Neuronal stem cell (in vitro differentiated cells): ENCODE data around the gene FHOD3.
"Not testable (repeated sequence)": the region's sequence is repeated elsewhere in the genome, so short reads cannot be mapped to it uniquely, and the experiment has no call there.

Experiments
- DNase-seq: peaks from one replicate; pipeline ENCODE4 v3.0.0-alpha.2; 2013; ENCODE audit warnings: low spot score
- H2AFZ ChIP-seq: one replicate; pipeline ENCODE4 v1.6.1; 2013; ENCODE audit warnings: mild to moderate bottlenecking, low read length, inconsistent platforms
- H2AK5ac ChIP-seq: 2 replicates; pipeline ENCODE4 v1.6.1; 2013; ENCODE audit warnings: low read depth, mild to moderate bottlenecking, inconsistent platforms, low read length, moderate library complexity, mixed read lengths
- H2BK120ac ChIP-seq: 2 replicates; pipeline ENCODE4 v1.6.1; 2013; ENCODE audit warnings: low read depth, mild to moderate bottlenecking, inconsistent platforms, low read length, moderate library complexity, mixed read lengths
- H2BK12ac ChIP-seq: one replicate; pipeline ENCODE4 v1.6.1; 2013; ENCODE audit warnings: low read length, inconsistent platforms
- H2BK15ac ChIP-seq: 2 replicates; pipeline ENCODE4 v1.6.1; 2013; ENCODE audit warnings: mild to moderate bottlenecking, low read length, inconsistent platforms, mixed read lengths
- H2BK5ac ChIP-seq: one replicate; pipeline ENCODE4 v1.6.1; 2013; ENCODE audit warnings: inconsistent platforms, mild to moderate bottlenecking, low read length, moderate library complexity
- H3K14ac ChIP-seq: one replicate; pipeline ENCODE4 v1.6.1; 2013; ENCODE audit warnings: low read length, inconsistent platforms
- H3K18ac ChIP-seq: 2 replicates; pipeline ENCODE4 v1.6.1; 2013; ENCODE audit warnings: low read length, inconsistent platforms
- H3K23ac ChIP-seq: 2 replicates; pipeline ENCODE4 v1.6.1; 2013; ENCODE audit warnings: low read depth, mild to moderate bottlenecking, mixed read lengths, low read length, inconsistent platforms; ENCODE audit not compliant: poor library complexity
- H3K27ac ChIP-seq: replicated peaks from 3 replicates; pipeline ENCODE4 v1.5.1; 2013; ENCODE audit warnings: low read length, inconsistent platforms
- H3K27me3 ChIP-seq, 3 experiments: 2 replicates each; pipeline ENCODE4 v1.6.1; 2013; ENCODE audit warnings: low read length in 3 of 3, mild to moderate bottlenecking in 2 of 3, inconsistent platforms in 1 of 3, low read depth in 1 of 3, mixed read lengths in 1 of 3, moderate library complexity in 1 of 3; ENCODE audit not compliant: control insufficient read depth in 3 of 3, insufficient read depth in 3 of 3
- H3K36me3 ChIP-seq, 2 donors: replicated peaks in 1 of 2; 2 replicates each; pipeline ENCODE4 v1.6.1; 2013; ENCODE audit warnings: low read length in 2 of 2; ENCODE audit not compliant: control insufficient read depth in 2 of 2, insufficient read depth in 2 of 2
- H3K4ac ChIP-seq: 2 replicates; pipeline ENCODE4 v1.6.1; 2013; ENCODE audit warnings: inconsistent platforms, mild to moderate bottlenecking, low read length, moderate library complexity
- H3K4me1 ChIP-seq, 2 donors: 1 replicate in 1 of 2; 2 replicates in 1 of 2; pipeline ENCODE4 v1.6.1; 2013; ENCODE audit warnings: low read length in 2 of 2, low read depth in 1 of 2; ENCODE audit not compliant: control insufficient read depth in 2 of 2, insufficient read depth in 1 of 2
- H3K4me2 ChIP-seq: one replicate; pipeline ENCODE4 v1.6.1; 2013; ENCODE audit warnings: mild to moderate bottlenecking, low read length, inconsistent platforms; ENCODE audit not compliant: insufficient read depth, poor library complexity, severe bottlenecking
- H3K4me3 ChIP-seq, 2 donors: 2 replicates each; pipeline ENCODE4 v1.5.1; 2013; ENCODE audit warnings: low read length in 2 of 2, mild to moderate bottlenecking in 2 of 2, inconsistent platforms in 1 of 2, moderate library complexity in 1 of 2
- H3K79me1 ChIP-seq: one replicate; pipeline ENCODE4 v1.6.1; 2013; ENCODE audit warnings: low read depth, mild to moderate bottlenecking, inconsistent platforms, low read length, moderate library complexity
- H3K9ac ChIP-seq: one replicate; pipeline ENCODE4 v1.6.1; 2013; ENCODE audit warnings: mild to moderate bottlenecking, low read depth, low read length, inconsistent platforms; ENCODE audit not compliant: poor library complexity
- H3K9me3 ChIP-seq, 2 donors: replicated peaks in 1 of 2; 2 replicates each; pipeline versions ENCODE3 to v1.6.1; 2013; ENCODE audit warnings: low read length in 2 of 2, mild to moderate bottlenecking in 2 of 2, inconsistent platforms in 1 of 2, low read depth in 1 of 2, mixed read lengths in 1 of 2, moderate library complexity in 1 of 2; ENCODE audit not compliant: control insufficient read depth in 2 of 2, insufficient read depth in 1 of 2
- H4K8ac ChIP-seq: one replicate; pipeline ENCODE4 v1.6.1; 2013; ENCODE audit warnings: low read depth, mild to moderate bottlenecking, inconsistent platforms, low read length, moderate library complexity
- H4K91ac ChIP-seq: one replicate; pipeline ENCODE4 v1.6.1; 2013; ENCODE audit warnings: low read length, low read depth, mild to moderate bottlenecking, inconsistent platforms; ENCODE audit not compliant: poor library complexity
- WGBS, 2 donors: extraction: QIAGEN DNeasy Blood & Tissue Kit; methylation state at CpG; one replicate each; pipeline ENCODE4 v1.1.7; 2013; ENCODE audit warnings: missing lambda C conversion rate in 2 of 2, mixed read lengths in 1 of 2; ENCODE audit not compliant: insufficient read length in 2 of 2, insufficient replicate concordance in 1 of 2; ENCODE audit errors: extremely low coverage in 2 of 2; 5-methylcytosine and 5-hydroxymethylcytosine counted together

FHOD3 gene

DNA sequence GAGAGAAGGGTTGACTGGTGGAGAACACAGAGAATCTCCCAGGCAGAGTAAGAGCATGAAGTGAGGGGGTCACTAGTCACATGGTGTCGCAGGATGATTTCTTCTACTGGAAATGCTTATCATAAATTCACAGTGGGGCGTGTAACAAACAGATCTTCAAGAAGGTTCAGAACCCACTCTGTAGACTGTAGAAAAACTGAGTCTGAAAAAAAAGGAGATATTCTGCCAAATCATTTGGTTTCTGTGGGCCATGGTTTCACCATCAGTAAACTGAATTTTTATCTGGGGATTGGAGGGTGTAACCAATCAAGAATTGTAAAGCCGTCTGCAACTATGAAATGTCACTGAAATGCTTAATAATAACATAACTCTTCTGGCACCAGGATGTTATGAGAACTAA, 516.3 kb downstream of the FHOD3 start:
- Histone ChIP-seq H3K36me3 (peaks cover 17 to 91% of the 10 kb centered on the region in 2 donors), H3K14ac (no peak overlapping the region), H3K4me1 (peaks cover 0 to 3% of the 10 kb centered on the region in 2 donors), H2BK15ac (no peak overlapping the region), H2AFZ (no peak overlapping the region), H3K4ac (no peak overlapping the region), H2BK12ac (no peak overlapping the region), H2BK120ac (no peak overlapping the region), H3K27me3 (no peaks in the 10 kb centered on the region), H2BK5ac (no peak overlapping the region), H3K4me2 (no peak overlapping the region), H3K9ac (no peak overlapping the region), H3K27ac (no peak overlapping the region), H4K91ac (no peak overlapping the region), H3K9me3 (no peaks in the 10 kb centered on the region), H2AK5ac (no peak overlapping the region), H4K8ac (no peak overlapping the region), H3K23ac (no peak overlapping the region), H3K18ac (no peak overlapping the region), H3K4me3 (no peak overlapping the region), H3K79me1 (peaks cover 1% of the 10 kb centered on the region)
- DNase-seq: no peak
- no CpG with 5 or more reads among the region's 3 CpGs for WGBS, 2 donors

DNA sequence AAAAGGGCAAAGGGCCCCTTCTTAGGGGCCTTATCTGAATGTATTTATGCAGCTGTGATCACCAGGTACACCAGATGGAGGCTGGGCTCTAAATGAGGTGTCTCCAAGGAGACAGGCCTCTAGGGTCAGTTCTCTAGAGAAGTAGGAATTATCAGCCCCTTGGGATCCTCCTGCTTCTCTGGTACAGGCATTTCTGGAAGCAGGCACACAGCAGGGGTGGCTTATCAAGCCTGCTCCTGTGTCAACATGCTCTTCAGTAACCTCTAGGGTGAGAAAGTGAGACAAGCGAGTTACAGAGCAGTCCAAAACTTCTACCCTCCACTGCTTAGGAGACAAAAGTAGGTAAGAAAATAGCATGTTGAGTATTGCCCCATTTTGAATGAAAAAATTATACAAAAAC, 517.5 kb downstream of the FHOD3 start:
- peaks cover 18 to 98% of the 10 kb centered on the region in 2 donors for H3K36me3 ChIP-seq
- no peak overlapping the region for H2BK120ac ChIP-seq
- WGBS, 2 donors: no CpG with 5 or more reads among the region's 1 CpG
- H3K9me3 ChIP-seq: no peaks in the 10 kb centered on the region
- no peak overlapping the region for H4K91ac ChIP-seq
- no peaks in the 10 kb centered on the region for H3K27me3 ChIP-seq
- no peak for DNase-seq
- no peak overlapping the region for H2BK12ac ChIP-seq
- H3K4me2 ChIP-seq: no peak overlapping the region
- no peak overlapping the region for H3K4me3 ChIP-seq
- H4K8ac ChIP-seq: no peak overlapping the region
- peaks cover 0 to 3% of the 10 kb centered on the region in 2 donors for H3K4me1 ChIP-seq
- H2BK5ac ChIP-seq: no peak overlapping the region
- no peak overlapping the region for H3K18ac ChIP-seq
- no peak overlapping the region for H3K14ac ChIP-seq
- H3K9ac ChIP-seq: no peak overlapping the region
- no peak overlapping the region for H2AFZ ChIP-seq
- no peak overlapping the region for H2AK5ac ChIP-seq
- H3K23ac ChIP-seq: no peak overlapping the region
- H3K27ac ChIP-seq: no peak overlapping the region
- H2BK15ac ChIP-seq: no peak overlapping the region
- H3K79me1 ChIP-seq: peaks cover 1% of the 10 kb centered on the region
- no peak overlapping the region for H3K4ac ChIP-seq

DNA sequence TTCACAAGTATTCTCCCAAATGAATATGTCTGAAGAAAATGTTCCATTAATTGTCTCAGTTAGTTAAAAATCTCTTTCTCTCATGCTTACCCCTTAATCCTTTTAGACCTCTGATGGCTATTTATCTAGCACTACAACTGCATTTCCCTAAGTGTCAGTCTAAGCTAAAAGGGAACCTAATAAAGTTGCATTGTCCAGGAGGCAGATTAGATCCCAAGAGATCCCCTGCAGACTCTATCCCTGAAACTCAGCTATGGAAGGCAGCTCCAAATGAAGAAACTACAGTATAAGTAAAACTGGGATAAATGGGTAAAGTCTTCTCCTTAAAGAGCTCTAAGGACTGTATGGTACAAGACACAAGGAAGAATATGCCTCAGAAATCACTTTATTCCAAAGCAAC, 518.6 kb downstream of the FHOD3 start:
- H2AFZ ChIP-seq, H4K8ac ChIP-seq, H2BK15ac ChIP-seq, H3K18ac ChIP-seq, H3K4me3 ChIP-seq, H3K27me3 ChIP-seq, H2AK5ac ChIP-seq, DNase-seq, H2BK5ac ChIP-seq, H3K79me1 ChIP-seq, H2BK120ac ChIP-seq, H3K9me3 ChIP-seq, H3K14ac ChIP-seq, H3K9ac ChIP-seq, H3K4me2 ChIP-seq, H3K23ac ChIP-seq, H3K27ac ChIP-seq, H3K4me1 ChIP-seq, H4K91ac ChIP-seq, H3K4ac ChIP-seq, H2BK12ac ChIP-seq: not testable (repeated sequence)
- H3K36me3 ChIP-seq: peaks cover 18 to 98% of the 10 kb centered on the region in 2 donors

DNA sequence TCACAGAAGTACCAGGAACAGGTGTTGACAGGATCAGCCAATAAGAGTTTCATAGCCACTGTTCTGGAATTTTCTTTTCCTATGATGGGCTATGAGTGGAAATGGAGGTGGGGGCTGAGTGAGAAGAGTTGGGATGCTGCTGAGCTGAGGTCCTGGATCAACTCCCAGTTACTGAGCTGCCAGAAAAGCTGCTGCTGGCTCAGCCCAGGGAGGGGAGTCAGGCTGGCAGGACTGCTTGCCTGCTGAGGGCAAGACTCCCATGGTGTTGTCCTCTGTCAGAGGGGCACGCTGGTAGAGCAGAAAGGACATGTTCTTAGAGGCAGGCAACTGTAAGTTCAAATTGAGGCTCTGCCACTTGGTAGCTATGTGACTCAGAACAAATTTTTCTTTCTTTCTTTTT, 519.5 kb downstream of the FHOD3 start:
- H4K8ac ChIP-seq: no peak overlapping the region
- no peak overlapping the region for H3K18ac ChIP-seq
- H3K27me3 ChIP-seq: no peaks in the 10 kb centered on the region
- no peak overlapping the region for H3K23ac ChIP-seq
- H2AK5ac ChIP-seq: no peak overlapping the region
- no peak overlapping the region for H2AFZ ChIP-seq
- H3K4ac ChIP-seq: no peak overlapping the region
- H3K79me1 ChIP-seq: no peaks in the 10 kb centered on the region
- no peak overlapping the region for H2BK15ac ChIP-seq
- H2BK12ac ChIP-seq: no peak overlapping the region
- H3K36me3 ChIP-seq: peaks cover 18 to 98% of the 10 kb centered on the region in 2 donors
- H2BK5ac ChIP-seq: no peak overlapping the region
- H3K4me3 ChIP-seq: no peak overlapping the region
- H2BK120ac ChIP-seq: no peak overlapping the region
- H3K4me2 ChIP-seq: no peak overlapping the region
- no CpG with 5 or more reads among the region's 1 CpG for WGBS, 2 donors
- DNase-seq: no peak
- no peak overlapping the region for H4K91ac ChIP-seq
- peaks cover 0 to 3% of the 10 kb centered on the region in 2 donors for H3K4me1 ChIP-seq
- H3K9me3 ChIP-seq: no peaks in the 10 kb centered on the region
- H3K14ac ChIP-seq: no peak overlapping the region
- H3K27ac ChIP-seq: no peak overlapping the region
- H3K9ac ChIP-seq: no peak overlapping the region
